AG09319 (cell line): ENCODE data around the gene CRB1.

ENCODE experiments used
- DNase-seq: peaks from one replicate; pipeline ENCODE4 v3.0.0-alpha.2; 2010; ENCODE audit warnings: low read depth; ENCODE audit errors: extremely low read depth
- CTCF ChIP-seq: IDR thresholded peaks from 2 replicates; pipeline ENCODE4 v1.5.1; 2011; ENCODE audit warnings: low read depth, mild to moderate bottlenecking, inconsistent platforms, low read length, moderate library complexity

Gene CRB1

GRCh38 chr1:197453376-197454058 lies 185.5 kb downstream of the CRB1 start:
- no peak for TF ChIP-seq CTCF

GRCh38 chr1:197462539-197462938 lies 194.5 kb downstream of the CRB1 start:
- TF ChIP-seq CTCF = no peak
- no peak for DNase-seq

More at GRCh38 chr1:197453376-197454058, 185.5 kb downstream of the CRB1 start:
- DNase-seq = no peak

GRCh38 chr1:197463142-197463541 lies 195.1 kb downstream of the CRB1 start:
- no peak for TF ChIP-seq CTCF
- no peak for DNase-seq

GRCh38 chr1:197464044-197464443 lies 196.0 kb downstream of the CRB1 start:
- no peak for DNase-seq

GRCh38 chr1:197465528-197466327 lies 197.7 kb downstream of the CRB1 start:
- no peak for TF ChIP-seq CTCF
- DNase-seq = no peak

More at GRCh38 chr1:197464044-197464443, 196.0 kb downstream of the CRB1 start:
- no peak for TF ChIP-seq CTCF

GRCh38 chr1:197466813-197467212 lies 198.8 kb downstream of the CRB1 start:
- DNase-seq = no peak
- TF ChIP-seq CTCF = no peak

- TF ChIP-seq CTCF = no peak
- DNase-seq = no peak
Observed at GRCh38 chr1:197467881-197468280, 199.8 kb downstream of the CRB1 start.
